Bronchial epithelial cell (primary cell): Measurements from ENCODE around the gene KLC4. TPM values are rescaled to one million over a fixed set of nuclear protein-coding genes. Genes with fewer than 3 reads are reported as not detected.

Experiments
- DNase-seq: peaks from one replicate; pipeline ENCODE4 v3.0.0-alpha.2; 2010; ENCODE audit warnings: low read depth
- FAIRE-seq: peaks from 2 replicates; lab custom pipeline; 2011; peaks lifted over from hg19 to GRCh38; lab: Jason Lieb, UNC
- H3K27me3 ChIP-seq: 2 replicates; pipeline ENCODE4 v1.5.1; 2011; ENCODE audit warnings: low read length; ENCODE audit not compliant: control insufficient read depth, insufficient read depth
- H3K36me3 ChIP-seq: 2 replicates; pipeline ENCODE4 v1.5.1; 2011; ENCODE audit warnings: low read length; ENCODE audit not compliant: control insufficient read depth, insufficient read depth
- H3K4me3 ChIP-seq: 2 replicates; pipeline ENCODE4 v1.5.1; 2011; ENCODE audit warnings: mild to moderate bottlenecking, low read depth, low read length, control low read depth
- CTCF ChIP-seq: IDR thresholded peaks from 2 replicates; pipeline ENCODE4 v1.5.1; 2011; ENCODE audit warnings: mild to moderate bottlenecking, moderate library complexity, low read length, control low read depth, inconsistent platforms; ENCODE audit not compliant: insufficient read depth, severe bottlenecking
- total RNA-seq: library from RNA; depleted of rRNA; stranded (reverse); fragments of >200 nt; gene quantifications from 2 replicates; pipeline ENCODE4 v1.2.1, GENCODE V29; 2014

KLC4 gene
- total RNA-seq = 10.4 and 14.5 TPM in 2 replicates

GRCh38 chr6:43059168-43060033 is at the start of gene KLC4, which contains the start of gene MRPL2:
Gene KLC4 (plus strand): TSS chr6:43059631. CDS start chr6:43061336, 1,705 bp downstream.
Gene MRPL2 (minus strand): TSS chr6:43059434. CDS start chr6:43059381, 53 bp downstream.
- TF ChIP-seq CTCF = no peak
- FAIRE-seq (no peak), DNase-seq (peak; percentile 96)
- Histone ChIP-seq H3K36me3 (peaks cover 8% of the 10 kb centered on the region), H3K4me3 (peak within 1 kb of the TSS; percentile 97), H3K27me3 (no peaks in the 10 kb centered on the region)

GRCh38 chr6:43011207-43011606 is 48.2 kb upstream of the KLC4 start:
- H3K36me3 ChIP-seq = peaks cover 35% of the 10 kb centered on the region
- H3K27me3 ChIP-seq = no peaks in the 10 kb centered on the region
- H3K4me3 ChIP-seq = no peak overlapping the region
- TF ChIP-seq CTCF = no peak
- no peak for DNase-seq
- no peak for FAIRE-seq

GRCh38 chr6:43012364-43012763 is 47.1 kb upstream of the KLC4 start:
- Histone ChIP-seq H3K36me3 (peaks cover 28% of the 10 kb centered on the region), H3K4me3 (no peak overlapping the region), H3K27me3 (no peaks in the 10 kb centered on the region)
- FAIRE-seq = no peak
- no peak for DNase-seq
- no peak for TF ChIP-seq CTCF

- DNase-seq (peak; percentile 16), FAIRE-seq (no peak)
- no peak for TF ChIP-seq CTCF
- Histone ChIP-seq H3K4me3 (peak overlapping the region; percentile 70), H3K27me3 (no peaks in the 10 kb centered on the region), H3K36me3 (peaks cover 28% of the 10 kb centered on the region)
Observed at GRCh38 chr6:43013097-43013842, 46.2 kb upstream of the KLC4 start.

GRCh38 chr6:43013843-43014433 is 45.5 kb upstream of the KLC4 start, which contains the start of the genes KLHDC3 and MEA1:
Gene KLHDC3 (plus strand): TSS chr6:43014249. CDS start chr6:43017193, 2,944 bp downstream.
Gene MEA1 (minus strand): TSS chr6:43013946. CDS start chr6:43013813, 133 bp downstream.
- no peaks in the 10 kb centered on the region for H3K27me3 ChIP-seq
- peak; percentile 79 for FAIRE-seq
- H3K4me3 ChIP-seq = peak within 1 kb of the TSS; percentile 70
- TF ChIP-seq CTCF = no peak
- DNase-seq = peak; percentile 100
- peaks cover 29% of the 10 kb centered on the region for H3K36me3 ChIP-seq
